Hematopoietic multipotent progenitor cell (in vitro differentiated cells): Measurements from ENCODE around the gene AHI1. TPM values are rescaled to one million over a fixed set of nuclear protein-coding genes. Genes with fewer than 3 reads are reported as not detected.
"Not testable (repeated sequence)": the region's sequence is repeated elsewhere in the genome, so short reads cannot be mapped to it uniquely, and the experiment has no call there.

Experiments used
- DNase-seq, 3 donors: peaks; one replicate each; pipeline ENCODE4 v3.0.0-alpha.2; 2011 to 2015; ENCODE audit warnings: low read depth in 2 of 3, low spot score in 2 of 3
- total RNA-seq: library from RNA; depleted of rRNA; stranded (reverse); fragments of >200 nt; gene quantifications from one replicate; pipeline ENCODE4 v1.2.3, GENCODE V29; 2012

The AHI1 gene
- total RNA-seq, 1 donor: 7.5 TPM

- DNase-seq: peak in 2 of 3 donors; percentile 33 to 72
Observed at GRCh38 chr6:135506270-135506997, 8.9 kb upstream of the AHI1 start.

DNA sequence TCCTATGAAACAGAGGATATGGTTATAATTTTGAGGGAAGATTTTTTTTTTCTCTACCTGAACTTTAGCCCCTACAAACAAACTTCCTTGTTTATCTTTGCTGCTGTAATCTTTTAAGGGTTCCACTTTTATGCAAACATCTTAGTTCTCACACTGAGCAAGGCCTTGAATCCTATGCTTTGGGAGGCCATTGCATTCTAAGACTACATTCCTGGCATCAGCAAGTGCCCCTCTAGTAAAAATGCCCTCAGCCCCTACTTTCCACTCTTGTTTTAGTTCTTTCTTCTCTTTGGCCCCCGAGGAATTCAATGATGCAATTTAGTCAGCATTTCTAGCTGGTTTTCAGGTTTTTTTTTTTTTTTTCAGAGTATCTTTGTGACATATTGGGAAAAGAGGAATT is 8.1 kb upstream of the AHI1 start:
- DNase-seq: no peak

- DNase-seq: no peak
Observed at GRCh38 chr6:135505222-135505621, 7.7 kb upstream of the AHI1 start.

- no peak for DNase-seq
Observed at GRCh38 chr6:135504734-135505133, 7.2 kb upstream of the AHI1 start.

- DNase-seq: no peak
Observed at GRCh38 chr6:135503703-135504475, 6.3 kb upstream of the AHI1 start.

- DNase-seq: no peak
Observed at GRCh38 chr6:135499441-135500340, 2.2 kb upstream of the AHI1 start.

GRCh38 chr6:135498185-135498841 is 773 bp upstream of the AHI1 start:
- DNase-seq: peak; percentile 22 to 90 (median 81)

- no peak for DNase-seq
Observed at GRCh38 chr6:135496800-135497411, 634 bp downstream of the AHI1 start.

DNA sequence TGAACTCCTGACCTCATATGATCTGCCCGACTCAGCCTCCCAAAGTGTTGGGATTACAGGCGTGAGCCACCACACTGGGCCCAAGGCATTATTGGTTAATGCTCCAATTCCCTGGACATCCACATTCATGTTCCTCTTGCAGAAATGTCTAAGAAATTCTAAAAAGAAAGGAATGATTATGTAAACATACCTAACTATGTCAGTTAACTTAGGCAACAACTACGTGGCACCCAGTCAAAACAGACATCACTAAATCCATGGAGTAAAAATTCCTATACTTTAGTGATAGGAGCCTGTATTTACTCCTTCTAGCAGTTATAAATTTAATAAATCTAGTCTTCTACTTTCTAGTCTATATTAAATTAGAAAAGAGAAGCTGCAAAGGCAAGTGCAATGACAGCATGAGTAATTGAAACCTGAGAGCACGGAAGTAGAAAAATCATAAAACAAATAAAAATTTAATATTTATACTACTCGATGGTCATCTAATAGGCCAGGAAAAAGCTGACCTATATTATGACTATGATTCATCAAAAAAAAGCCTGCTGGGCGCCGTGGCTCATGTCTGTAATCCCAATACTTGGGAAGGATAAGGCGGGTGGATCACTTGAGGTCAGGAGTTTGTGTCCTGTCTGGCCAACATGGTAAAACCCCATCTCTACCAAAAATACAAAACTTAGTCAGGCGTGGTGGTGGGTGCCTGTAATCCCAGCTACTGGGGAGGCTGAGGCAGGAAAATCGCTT is 4.2 kb downstream of the AHI1 start:
- no peak for DNase-seq

DNA sequence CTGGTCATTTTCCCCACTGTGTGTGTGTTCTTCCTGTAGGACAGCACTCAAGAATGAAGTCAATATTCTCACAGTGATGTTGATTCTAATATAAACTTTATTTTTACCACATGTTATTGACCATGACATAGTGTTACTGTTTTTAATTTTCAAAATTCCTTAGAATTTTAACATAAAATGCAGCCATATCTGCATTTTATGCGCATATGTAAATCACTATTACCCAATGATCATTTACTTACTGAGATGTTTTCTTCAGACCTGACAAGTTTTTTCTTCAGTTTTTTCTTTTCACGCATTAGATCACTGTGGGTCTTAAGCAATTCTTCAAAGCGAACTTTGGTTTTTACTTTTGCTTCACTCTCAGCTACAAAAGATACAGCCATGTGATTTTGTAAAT is 7.2 kb downstream of the AHI1 start:
- DNase-seq: no peak

DNA sequence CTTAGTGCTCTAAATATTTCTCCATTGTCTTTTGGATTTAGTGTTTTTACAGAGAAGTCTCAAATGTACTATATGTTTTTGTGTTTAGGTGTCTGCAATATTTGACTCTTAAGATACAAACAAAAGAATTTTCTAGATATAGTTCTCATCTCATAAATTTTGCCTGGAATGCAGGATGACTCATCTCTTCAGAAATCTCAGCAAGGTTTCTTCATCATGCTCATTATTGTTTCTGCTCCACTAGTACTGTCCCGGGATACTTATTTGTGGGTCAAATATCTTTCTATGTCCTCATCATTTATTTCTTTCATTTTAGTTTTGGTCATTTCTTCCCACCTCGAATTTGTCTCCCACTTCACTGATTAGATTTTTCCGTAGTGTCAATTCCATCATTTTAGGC is 9.5 kb downstream of the AHI1 start:
- no peak for DNase-seq

- not testable (repeated sequence) for DNase-seq
Observed at GRCh38 chr6:135483903-135484302, 13.6 kb downstream of the AHI1 start.

- DNase-seq: peak in 1 of 3 donors; percentile 46
Observed at GRCh38 chr6:135481783-135482369, 15.7 kb downstream of the AHI1 start.

- no peak for DNase-seq
Observed at GRCh38 chr6:135479601-135480000, 17.9 kb downstream of the AHI1 start.

DNA sequence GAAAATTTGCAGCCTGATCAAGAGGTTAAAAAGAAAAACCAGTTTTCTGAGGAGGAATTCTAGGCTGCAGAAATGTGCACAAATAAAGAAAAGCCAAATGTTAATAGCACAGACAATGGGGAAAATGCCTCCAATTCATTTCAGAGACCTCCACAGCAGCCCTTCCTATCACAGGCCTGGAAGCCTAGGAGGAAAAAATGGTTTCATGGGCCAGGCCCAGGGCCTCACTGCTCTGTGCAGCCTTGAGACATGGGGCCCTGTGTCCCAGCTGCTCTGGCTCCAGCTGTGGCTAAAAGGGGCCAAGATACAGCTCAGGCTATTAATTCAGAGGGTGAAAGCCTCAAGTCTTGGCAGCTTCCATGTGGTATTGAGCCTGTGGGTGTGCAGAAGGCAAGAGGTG is 18.9 kb downstream of the AHI1 start:
- DNase-seq: no peak

DNA sequence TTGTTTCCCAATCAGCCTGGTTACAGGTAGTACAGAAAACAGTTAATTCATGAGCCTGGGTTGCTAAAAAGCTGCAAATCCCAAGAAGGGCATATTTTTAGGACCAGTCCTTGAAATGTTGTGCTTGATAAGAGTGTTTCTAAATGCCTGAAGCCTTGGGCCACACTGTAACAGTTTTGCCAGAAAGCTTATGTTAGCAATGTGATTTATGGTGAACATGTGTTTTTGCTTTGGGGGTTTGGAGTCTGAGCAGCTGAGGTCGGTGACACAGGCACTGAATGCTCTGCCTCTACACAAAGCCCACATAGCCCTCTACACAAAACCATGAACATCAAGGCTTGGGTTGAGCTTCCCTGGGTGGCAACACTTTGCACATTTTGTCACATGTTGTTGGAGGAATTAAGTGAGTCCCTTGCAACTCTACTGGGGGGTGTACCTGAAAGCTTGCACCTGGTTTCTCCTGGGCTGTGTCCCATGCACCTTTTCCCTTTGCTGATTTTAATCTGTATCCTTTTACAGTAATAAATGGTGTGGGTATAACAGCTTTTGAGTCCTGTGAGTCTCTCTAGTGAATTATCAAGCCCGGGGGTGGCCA is 22.2 kb downstream of the AHI1 start:
- DNase-seq: no peak

DNA sequence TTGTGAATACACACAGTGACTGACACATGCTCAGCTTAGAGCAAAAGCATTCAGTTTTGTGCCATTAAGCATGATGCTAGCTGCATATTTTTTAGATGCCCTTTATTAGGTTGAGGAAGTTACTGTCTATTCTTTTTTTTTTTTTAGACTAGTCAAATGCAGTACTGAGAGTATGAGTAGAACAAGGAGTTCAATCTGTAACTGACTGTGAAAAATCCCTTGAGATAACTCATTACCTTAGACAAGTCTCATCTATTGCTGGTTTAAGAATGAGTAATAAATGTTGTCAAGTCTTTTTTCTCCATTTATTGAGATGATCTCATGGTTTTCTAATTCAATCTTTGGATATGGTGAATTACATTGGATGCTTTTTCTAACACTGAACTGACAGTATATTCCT is 23.2 kb downstream of the AHI1 start:
- DNase-seq: no peak

- no peak for DNase-seq
Observed at GRCh38 chr6:135465903-135466302, 31.6 kb downstream of the AHI1 start.

DNA sequence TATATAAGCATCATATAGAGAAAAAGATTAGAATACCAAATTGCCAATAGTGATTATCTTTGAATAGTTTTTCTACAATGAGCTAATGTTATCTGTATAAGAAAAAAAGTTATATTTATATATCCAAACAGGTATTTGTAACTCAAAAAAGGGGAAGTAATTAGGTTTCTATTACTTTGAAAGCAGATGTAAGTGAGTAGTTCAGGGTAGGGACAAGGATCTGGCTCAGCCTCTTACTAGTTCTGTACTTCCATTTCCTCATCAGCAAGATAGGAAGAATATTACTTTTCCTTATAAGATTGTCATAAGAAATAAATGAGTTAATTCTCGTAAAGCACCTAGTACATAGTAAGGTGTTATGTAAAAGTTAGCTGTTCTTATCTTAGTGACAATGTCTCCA is 32.2 kb downstream of the AHI1 start:
- no peak for DNase-seq
